ENCODE results near the gene C11orf98. TPM values are rescaled to one million over a fixed set of nuclear protein-coding genes. Genes with fewer than 3 reads are reported as not detected.
"Not testable (repeated sequence)": the region's sequence is repeated elsewhere in the genome, so short reads cannot be mapped to it uniquely, and the experiment has no call there.

Gene C11orf98
- total RNA-seq = 40.5 and 49.2 TPM in 2 replicates

GRCh38 chr11:62665075-62665598 lies at the start of gene C11orf98, which contains the start of gene CSKMT:
Gene C11orf98 (minus strand): TSS chr11:62665210. CDS start chr11:62665169, 41 bp downstream.
Gene CSKMT (plus strand): TSS chr11:62665312. CDS start chr11:62665880, 568 bp downstream.
- DNase-seq (ENCODE audit: low read depth, low spot score) = peak; percentile 71

- DNase-seq (ENCODE audit: low read depth, low spot score) = no peak
These were observed 48.3 kb upstream of the C11orf98 start for GRCh38 chr11:62713343-62713742.

GRCh38 chr11:62712861-62713260 lies 47.9 kb upstream of the C11orf98 start:
- DNase-seq (ENCODE audit: low read depth, low spot score) = no peak

- DNase-seq (ENCODE audit: low read depth, low spot score) = no peak
These were observed 47.3 kb upstream of the C11orf98 start for GRCh38 chr11:62712276-62712812.

GRCh38 chr11:62710001-62710345 lies 45.0 kb upstream of the C11orf98 start:
- DNase-seq (ENCODE audit: low read depth, low spot score) = no peak

GRCh38 chr11:62709247-62710000 lies 44.4 kb upstream of the C11orf98 start:
- peak; percentile 92 for DNase-seq (ENCODE audit: low read depth, low spot score)

- DNase-seq (ENCODE audit: low read depth, low spot score) = no peak
These were observed 43.8 kb upstream of the C11orf98 start for GRCh38 chr11:62708793-62709192.

GRCh38 chr11:62708392-62708791 lies 43.4 kb upstream of the C11orf98 start:
- no peak for DNase-seq (ENCODE audit: low read depth, low spot score)

GRCh38 chr11:62707277-62707861 lies 42.4 kb upstream of the C11orf98 start, which contains the start of the genes BSCL2 and GNG3:
Gene BSCL2 (minus strand): TSS chr11:62707424. CDS start chr11:62707195, 229 bp downstream.
Gene GNG3 (plus strand): TSS chr11:62707676. CDS start chr11:62708296, 620 bp downstream.
- no peak for DNase-seq (ENCODE audit: low read depth, low spot score)

- DNase-seq (ENCODE audit: low read depth, low spot score) = no peak
These were observed 41.8 kb upstream of the C11orf98 start for GRCh38 chr11:62706850-62707247.

- DNase-seq (ENCODE audit: low read depth, low spot score) = peak; percentile 74
These were observed 41.2 kb upstream of the C11orf98 start for GRCh38 chr11:62705880-62706849.

- no peak for DNase-seq (ENCODE audit: low read depth, low spot score)
These were observed 40.4 kb upstream of the C11orf98 start for GRCh38 chr11:62705413-62705812.

- not testable (repeated sequence) for DNase-seq (ENCODE audit: low read depth, low spot score)
These were observed 38.9 kb upstream of the C11orf98 start for GRCh38 chr11:62703921-62704320.

GRCh38 chr11:62702246-62702645 lies 37.2 kb upstream of the C11orf98 start:
- DNase-seq (ENCODE audit: low read depth, low spot score) = no peak

- DNase-seq (ENCODE audit: low read depth, low spot score) = peak; percentile 59
These were observed 29.6 kb upstream of the C11orf98 start for GRCh38 chr11:62694455-62695167.

GRCh38 chr11:62693624-62694023 lies 28.6 kb upstream of the C11orf98 start:
- DNase-seq (ENCODE audit: low read depth, low spot score) = not testable (repeated sequence)

GRCh38 chr11:62689421-62690183 lies 24.6 kb upstream of the C11orf98 start, which contains the start of gene LRRN4CL:
Gene LRRN4CL (minus strand): TSS chr11:62689530. CDS start chr11:62688508, 1,022 bp downstream.
- DNase-seq (ENCODE audit: low read depth, low spot score) = no peak

- no peak for DNase-seq (ENCODE audit: low read depth, low spot score)
These were observed 23.5 kb upstream of the C11orf98 start for GRCh38 chr11:62688491-62688890.
